ENCODE measurements around the gene SORD.
"Not testable (repeated sequence)": the region's sequence is repeated elsewhere in the genome, so short reads cannot be mapped to it uniquely, and the experiment has no call there.

Gene SORD

DNA sequence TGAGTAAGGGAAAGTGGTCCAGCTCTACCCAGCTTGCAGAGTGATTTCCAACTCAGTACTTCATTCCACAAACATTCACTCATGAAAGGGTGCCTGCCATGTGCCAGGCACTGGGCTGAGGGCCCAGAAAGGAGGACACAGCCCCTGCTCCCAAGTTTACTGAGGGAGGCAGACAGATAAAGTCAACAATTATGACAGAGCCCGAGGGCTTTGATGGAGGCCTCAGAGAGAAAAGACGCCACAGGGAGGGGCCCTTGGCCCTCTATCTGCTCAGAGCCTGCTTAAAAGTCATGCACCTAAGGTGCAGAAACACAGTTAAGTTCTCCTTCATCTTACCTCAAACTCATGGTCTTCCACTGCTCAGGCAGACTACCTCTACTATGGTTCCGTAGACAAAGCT, 1.7 kb downstream of the SORD start:
- DNase-seq = not testable (repeated sequence)

DNA sequence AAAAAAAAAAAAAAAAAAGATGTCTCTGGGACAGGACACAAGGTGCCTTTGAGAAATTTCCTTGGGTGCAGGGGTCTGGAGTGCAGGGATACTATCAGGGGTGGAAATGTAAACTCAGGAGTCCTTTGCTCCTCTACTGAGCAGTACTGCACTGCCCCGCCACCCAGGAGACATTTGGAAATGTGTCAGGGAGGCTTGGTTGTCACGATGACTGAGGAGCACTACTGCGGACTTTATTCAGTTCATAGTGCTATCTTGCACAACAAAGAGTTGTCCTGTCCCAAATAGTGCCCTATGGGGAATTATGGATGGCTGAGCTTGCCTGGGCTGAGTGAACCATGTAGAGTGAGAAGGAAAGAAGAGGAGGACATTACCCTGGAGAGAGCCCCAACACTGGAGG, 2.6 kb downstream of the SORD start:
- not testable (repeated sequence) for DNase-seq

DNA sequence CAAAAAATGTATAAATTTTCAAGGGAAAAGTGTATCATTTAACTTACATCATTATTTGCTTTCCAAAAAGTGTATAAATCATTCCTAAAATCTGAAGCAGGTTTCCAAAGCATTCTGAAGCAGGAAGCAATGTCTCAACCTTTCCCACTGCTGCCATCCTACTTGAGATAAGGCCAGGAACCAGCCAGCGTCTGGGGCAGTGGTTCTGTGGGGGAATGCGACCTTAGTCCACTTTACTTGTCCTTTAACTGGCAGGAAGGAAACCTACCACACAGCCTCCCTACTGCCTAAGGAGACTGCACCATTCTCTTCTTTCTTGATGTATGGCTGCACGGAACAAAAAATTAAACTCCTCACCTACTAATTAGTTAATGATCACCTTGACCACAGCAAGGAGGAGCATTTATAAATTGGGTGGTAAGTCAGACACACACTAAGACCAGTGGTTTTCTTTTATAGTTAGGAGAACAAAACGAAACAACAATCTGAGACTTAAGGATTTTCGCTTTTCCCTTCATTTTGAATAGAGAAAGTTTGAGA, 3.7 kb downstream of the SORD start:
- DNase-seq = no peak

DNA sequence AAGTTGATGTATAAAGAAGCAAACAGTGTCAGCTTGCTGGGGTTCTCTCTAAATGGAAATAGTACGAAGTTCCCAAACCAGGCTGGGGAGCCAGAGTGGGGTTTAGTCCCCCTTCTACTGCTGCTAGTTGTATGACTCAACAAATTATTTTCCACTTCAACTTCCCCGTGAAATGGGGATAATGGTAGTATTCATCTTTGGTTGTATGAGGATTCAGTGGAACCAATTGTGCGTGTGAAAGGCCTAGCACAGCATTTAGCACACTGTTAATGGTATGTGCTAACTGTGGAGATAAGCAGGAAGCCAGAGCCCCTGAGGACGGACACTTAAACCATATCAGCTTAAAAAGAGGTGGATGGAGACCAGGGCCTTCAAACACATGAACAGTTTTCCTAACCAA, 4.2 kb downstream of the SORD start:
- DNase-seq = no peak

GRCh38 chr15:45030743-45031142, 7.7 kb downstream of the SORD start:
- no peak for DNase-seq

- DNase-seq = not testable (repeated sequence)
Observed at GRCh38 chr15:45031522-45032028, 8.6 kb downstream of the SORD start.

DNA sequence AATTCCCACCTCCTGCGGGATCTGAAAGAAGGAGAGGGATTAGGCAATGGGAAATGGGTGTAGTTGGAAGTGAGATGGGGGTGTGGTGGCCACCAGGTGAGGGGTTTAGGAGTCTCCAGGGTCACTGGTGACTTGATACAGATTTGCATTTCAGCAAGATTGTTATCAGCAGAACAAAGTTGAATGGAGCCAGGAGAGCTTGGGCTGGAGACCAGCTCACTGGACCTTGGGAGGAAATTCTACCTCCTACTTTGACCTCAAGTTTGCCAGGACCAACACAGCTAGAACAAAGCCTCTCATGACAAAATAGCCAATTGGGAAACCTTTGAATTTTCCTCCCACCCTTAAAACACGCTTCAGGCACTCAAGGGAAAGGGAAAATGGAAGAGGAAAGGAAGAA, 9.5 kb downstream of the SORD start:
- not testable (repeated sequence) for DNase-seq

- not testable (repeated sequence) for DNase-seq
Observed at GRCh38 chr15:45034087-45034486, 11.1 kb downstream of the SORD start.

GRCh38 chr15:45034600-45035375, 11.8 kb downstream of the SORD start:
- DNase-seq = not testable (repeated sequence)

DNA sequence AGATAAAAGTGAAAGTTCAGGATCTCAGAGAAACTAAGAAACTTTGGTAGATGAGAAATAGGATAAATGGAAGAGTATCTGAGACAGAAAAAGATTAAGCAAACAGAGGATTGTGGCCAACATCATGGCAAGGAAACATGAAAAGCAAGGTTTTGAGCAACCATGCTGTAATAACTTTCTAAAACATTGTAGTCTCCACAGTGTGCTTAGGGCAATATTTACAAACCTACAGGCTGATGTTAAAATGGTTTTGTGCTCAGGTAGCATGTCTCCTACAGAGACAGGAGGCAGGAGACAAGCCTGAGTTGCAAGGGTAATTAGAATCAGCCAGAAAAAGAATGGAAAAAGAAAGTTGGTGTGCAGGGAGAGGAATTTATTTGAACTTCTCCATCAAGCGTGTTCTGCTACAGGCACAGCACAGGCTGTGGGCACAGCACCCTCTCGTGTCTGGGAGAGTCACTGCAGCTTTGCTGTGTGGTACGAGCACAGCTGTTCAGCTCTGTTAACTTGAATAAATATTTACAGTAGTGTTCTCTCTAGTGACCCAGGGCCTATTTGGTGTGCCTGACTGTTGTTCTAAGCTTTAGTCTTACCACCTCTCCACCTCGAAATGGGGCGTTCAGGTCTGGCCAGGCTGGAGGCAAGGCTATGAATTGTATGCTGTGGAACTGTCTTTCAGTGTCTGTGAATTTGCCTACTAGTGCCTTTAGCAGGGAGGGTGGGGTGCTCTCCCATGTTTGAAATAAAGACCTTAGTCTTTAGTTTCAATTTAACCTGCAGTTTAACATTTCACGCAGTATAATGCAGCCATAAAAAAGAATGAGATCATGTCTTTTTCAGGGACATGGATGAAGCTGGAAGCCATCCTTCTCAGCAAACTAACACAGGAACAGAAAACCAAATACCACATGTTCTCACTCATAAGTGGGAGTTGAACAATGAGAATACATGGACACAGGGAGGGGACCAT, 14.1 kb downstream of the SORD start:
- DNase-seq = peak; percentile 50

- no peak for DNase-seq
Observed at GRCh38 chr15:45037936-45038335, 14.9 kb downstream of the SORD start.

GRCh38 chr15:45040396-45040795, 17.4 kb downstream of the SORD start:
- DNase-seq = not testable (repeated sequence)

GRCh38 chr15:45041538-45041937, 18.5 kb downstream of the SORD start:
- DNase-seq = not testable (repeated sequence)

- not testable (repeated sequence) for DNase-seq
Observed at GRCh38 chr15:45042859-45043258, 19.9 kb downstream of the SORD start.

DNA sequence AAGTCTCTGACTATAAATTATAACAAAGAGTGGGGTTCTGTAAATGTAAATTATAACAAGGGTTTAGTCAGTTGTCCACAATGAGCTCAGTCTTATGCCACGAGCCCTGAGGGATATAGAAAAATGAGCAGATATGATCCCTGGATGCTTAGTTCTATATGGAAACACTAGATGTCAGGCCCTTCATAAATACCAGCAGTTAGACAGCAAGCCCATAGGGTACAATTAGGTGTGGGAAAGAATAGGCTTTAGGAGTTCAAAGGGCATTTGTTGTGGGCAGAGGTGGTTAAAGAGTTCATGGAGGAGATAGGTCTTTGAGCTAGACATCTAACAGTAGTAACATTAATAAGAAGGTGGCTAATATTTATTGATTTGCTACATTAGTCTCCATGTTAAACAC, 21.3 kb downstream of the SORD start:
- DNase-seq = not testable (repeated sequence)

- DNase-seq = not testable (repeated sequence)
Observed at GRCh38 chr15:45048449-45048793, 25.4 kb downstream of the SORD start.

- no peak for DNase-seq
Observed at GRCh38 chr15:45048794-45049631, 26.0 kb downstream of the SORD start.

- no peak for DNase-seq
Observed at GRCh38 chr15:45050587-45050986, 27.6 kb downstream of the SORD start.

DNA sequence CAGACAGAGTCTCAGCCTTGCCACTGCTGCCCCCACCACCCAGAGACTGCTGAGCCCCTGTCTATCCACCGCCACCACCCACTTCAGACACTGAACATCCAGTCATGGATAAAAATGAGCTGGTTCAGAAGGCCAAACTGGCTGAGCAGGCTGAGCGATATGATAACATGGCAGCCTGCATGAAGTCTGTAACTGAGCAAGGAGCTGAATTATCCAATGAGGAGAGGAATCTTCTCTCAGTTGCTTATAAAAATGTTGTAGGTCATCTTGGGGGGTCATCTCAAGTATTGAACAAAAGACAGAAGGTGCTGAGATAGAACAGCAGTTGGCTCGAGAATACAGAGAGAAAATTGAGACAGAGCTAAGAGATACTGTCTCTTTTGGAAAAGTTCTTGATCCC, 29.7 kb downstream of the SORD start:
- not testable (repeated sequence) for DNase-seq

DNA sequence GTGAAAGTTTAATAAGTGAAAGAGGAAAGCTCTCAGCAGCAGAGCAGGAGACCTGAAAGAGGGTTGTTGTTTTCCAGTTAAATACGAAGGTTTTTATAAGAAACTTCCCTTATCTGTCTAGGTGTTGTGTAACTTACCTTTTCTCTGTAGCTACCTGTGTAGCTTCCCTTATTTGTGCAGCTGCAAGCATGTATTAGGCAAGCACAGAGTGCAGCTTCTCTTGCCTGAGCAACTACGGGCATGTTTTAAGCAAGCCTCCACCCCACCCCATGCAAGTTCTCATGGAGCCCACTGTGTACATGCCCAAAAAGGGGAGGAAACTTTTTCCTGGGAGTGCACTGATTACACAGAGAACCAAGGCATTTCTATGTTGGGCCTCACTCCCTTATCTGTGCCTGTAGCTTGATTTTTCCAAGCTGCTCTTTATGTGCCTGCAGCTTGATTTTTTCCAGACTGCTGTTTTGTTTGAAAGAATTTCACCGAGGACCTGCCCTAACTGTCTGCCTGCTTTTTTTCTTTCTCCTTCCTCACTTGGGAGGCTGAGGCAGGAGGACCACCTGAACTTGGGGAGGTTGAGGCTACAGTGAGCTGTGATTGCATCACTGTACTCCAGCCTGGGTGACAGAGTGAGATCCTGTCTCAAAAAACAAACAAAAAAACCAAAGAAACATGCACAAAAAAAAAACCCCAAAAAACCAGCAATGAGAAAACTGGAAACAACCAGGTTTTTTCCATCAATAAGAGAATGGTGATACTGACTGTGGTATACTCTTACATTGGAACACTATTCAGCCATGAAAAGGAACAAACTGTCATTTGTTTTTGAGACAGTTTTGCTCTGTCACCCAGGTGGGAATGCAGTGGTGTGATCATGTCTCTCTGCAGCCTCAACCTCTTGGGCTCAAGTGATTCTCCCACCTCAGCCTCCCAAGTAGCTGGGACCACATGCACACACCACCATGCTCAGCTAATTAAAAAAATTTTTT, 36.0 kb downstream of the SORD start:
- DNase-seq = not testable (repeated sequence)

GRCh38 chr15:45062301-45062700, 39.3 kb downstream of the SORD start:
- not testable (repeated sequence) for DNase-seq
